Subcutaneous adipose tissue (tissue), 4 donors: ENCODE results near the gene TRIM40. TPM values are rescaled to one million over a fixed set of nuclear protein-coding genes. Genes with fewer than 3 reads are reported as not detected.

Experiments used
- total RNA-seq, 4 donors: library from RNA; depleted of rRNA; stranded (reverse); fragments of >200 nt; gene quantifications; one replicate each; pipeline ENCODE4 v1.1.0, GENCODE V29; 2016
- TF ChIP-seq, protein P1 (sequence below): fragments of 450-650 bp; IDR thresholded peaks from one replicate; pipeline ENCODE4 v1.5.1; 2016; ENCODE audit warnings: low read depth, mild to moderate bottlenecking, control low read depth, antibody characterized with exemption, moderate library complexity

Gene TRIM40
- total RNA-seq, 4 donors from 2014 or later, result not detected

DNA sequence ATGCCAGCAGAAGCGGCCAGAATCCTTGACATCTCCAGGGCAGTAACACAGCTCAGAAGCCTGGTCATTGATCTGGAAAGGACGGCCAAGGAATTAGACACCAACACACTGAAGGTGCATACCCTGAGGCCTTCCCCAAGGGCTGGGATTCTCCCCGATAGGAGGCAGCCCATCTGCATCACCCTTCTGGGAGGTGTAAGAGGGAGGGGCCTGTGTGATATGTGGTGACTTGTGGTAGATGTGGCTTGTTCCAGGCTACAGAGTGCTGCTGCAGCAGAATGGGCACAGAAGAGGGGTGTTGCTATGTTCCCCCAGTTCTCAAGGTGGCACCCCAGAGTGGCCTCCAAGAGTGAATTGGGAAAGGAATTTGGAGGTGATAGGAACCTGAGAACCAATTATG, 11.2 kb downstream of the TRIM40 start:
- TF ChIP-seq, protein P1, sequence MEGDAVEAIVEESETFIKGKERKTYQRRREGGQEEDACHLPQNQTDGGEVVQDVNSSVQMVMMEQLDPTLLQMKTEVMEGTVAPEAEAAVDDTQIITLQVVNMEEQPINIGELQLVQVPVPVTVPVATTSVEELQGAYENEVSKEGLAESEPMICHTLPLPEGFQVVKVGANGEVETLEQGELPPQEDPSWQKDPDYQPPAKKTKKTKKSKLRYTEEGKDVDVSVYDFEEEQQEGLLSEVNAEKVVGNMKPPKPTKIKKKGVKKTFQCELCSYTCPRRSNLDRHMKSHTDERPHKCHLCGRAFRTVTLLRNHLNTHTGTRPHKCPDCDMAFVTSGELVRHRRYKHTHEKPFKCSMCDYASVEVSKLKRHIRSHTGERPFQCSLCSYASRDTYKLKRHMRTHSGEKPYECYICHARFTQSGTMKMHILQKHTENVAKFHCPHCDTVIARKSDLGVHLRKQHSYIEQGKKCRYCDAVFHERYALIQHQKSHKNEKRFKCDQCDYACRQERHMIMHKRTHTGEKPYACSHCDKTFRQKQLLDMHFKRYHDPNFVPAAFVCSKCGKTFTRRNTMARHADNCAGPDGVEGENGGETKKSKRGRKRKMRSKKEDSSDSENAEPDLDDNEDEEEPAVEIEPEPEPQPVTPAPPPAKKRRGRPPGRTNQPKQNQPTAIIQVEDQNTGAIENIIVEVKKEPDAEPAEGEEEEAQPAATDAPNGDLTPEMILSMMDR, result no peak

DNA sequence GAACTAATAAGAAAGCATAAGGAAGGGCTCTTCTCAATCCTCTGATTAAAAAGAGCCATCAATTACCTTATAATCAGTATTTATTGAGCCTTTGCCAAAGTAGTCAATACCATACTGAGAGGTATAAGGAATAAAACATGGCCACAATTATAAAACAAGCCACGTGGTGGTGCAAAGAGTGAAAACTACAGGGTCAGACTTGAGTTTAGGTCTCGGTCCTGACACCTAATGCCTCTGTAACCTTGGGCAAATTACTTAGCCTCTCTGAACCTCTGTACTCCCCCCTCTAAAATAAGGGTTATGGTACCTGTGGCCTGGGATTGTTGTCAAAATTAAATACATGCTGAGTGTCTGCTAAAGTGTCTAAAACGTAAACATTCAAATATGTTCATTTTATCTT, 13.3 kb downstream of the TRIM40 start:
- TF ChIP-seq, protein P1, result no peak

DNA sequence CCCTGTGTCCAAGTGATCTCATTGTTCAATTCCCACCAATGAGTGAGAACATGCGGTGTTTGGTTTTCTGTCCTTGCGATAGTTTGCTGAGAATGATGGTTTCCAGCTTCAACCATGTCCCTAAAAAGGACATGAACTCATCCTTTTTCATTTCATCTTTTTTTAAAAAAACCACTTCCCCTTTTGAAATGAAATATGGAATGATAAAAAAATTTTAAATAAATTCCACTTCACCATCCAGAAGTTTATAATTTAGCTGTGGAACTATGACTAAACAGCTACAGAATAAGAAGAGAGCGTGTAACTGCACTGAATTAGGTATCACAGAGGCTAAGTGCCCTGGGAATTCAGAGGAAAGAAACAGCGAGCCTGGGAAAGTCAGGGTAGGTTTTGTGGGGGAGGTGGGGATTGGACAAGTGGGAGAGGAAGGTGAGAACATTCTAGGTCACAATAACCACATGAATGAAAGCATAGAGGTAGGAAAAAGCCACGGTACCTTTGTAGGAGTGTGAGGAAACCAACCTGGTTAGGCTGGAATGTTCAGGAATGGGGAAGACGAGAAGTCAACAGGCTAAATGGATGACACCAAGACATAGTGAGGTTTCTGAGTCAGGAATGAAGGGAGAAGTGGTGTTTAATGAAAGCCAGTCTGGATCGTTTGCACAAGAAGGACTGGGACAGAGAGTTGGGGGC, 14.1 kb downstream of the TRIM40 start:
- TF ChIP-seq, protein P1, result no peak

DNA sequence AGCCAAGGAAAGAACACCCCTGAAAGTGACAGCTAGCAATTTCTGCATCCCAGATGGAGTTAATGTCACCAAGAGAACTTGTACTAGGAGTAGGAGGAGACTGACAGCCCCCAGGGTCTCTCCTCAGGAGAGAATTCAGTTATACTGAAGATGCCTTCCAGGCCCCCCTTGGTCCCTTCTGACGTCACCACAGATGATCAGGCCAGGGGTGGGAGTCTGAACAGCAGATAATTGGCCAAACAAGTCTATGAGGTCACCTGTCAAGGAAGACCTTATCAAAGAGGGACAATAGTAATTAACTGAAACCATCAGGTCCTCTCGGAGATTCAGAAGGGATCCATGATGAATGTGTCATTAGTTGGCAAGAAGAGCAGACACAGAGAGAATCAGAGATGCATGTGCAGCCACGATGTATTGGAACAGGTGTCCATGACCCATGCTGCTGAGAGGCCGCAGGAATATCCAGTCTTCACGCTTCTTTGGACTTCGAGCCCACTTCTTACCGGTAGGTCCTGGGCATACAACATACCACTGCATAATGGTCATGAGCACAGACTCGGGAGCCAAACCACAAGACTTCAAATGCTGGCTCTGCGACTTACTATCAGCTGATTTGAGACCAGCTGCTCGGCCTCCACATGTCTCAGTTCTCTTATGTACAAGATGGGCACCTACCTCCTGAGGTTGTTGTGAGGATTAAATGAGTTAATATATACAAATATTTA, 14.9 kb downstream of the TRIM40 start:
- TF ChIP-seq, protein P1, result no peak

DNA sequence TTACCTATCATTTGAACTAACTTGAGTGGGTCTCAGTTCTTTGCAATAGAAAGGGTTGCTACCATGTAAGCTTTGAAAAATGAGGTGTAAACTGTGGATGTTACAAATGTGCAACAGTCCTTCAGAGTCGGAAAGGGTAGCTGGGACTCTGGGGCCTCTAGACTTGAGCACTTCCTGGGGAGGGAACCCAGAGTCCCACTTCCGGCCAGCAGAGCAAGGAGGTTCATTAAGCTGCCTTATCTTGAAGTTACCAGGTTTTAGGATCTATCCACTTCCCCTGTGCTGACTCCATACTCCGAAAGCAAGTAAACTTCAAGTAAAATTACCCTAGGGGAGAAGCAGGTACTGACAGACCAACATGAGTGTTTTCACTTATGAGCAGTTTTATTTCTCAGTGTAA, 15.6 kb downstream of the TRIM40 start:
- TF ChIP-seq, protein P1, result no peak

DNA sequence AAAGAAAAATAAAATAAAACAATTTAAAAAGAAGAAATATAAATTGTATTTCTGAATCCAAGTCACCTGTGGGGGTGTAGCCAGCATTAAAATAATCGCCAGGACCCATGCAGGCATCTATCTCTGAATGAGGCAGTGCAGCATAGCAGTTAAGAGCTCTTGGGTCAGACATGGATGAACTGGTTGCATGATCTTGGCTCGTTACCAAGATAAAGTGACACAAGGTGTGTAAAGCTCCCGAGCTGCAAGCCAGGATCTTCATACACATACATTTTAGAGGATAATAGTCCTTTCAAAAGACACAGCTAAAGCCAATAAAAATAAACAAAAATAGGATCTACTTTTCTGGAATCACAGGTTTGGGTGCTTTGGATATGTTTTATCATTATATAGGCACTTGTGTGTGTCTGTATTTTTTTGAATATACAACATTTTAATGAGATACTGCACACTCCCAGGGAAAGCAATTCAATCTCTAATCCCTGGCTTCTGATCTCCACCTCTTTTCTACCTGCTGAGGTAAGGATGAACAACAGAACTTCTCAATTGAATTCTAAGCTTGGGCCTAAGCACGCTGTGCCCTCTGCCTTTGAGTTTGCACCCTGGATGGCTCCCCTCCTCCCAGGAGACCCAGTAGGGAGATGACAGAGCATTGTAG, 16.2 kb downstream of the TRIM40 start:
- TF ChIP-seq, protein P1, result no peak
